ENCODE data around the gene FAM81A.

GRCh38 chr15:59540654-59541053, 102.7 kb downstream of the FAM81A start:
- TF ChIP-seq CTCF (IDR thresholded peaks at IDR 0.05) = no peak
- TF ChIP-seq RORB (CRISPR knock-in tag; IDR thresholded peaks at IDR 0.05) = no peak
- TF ChIP-seq ZNF121 (CRISPR knock-in tag; IDR thresholded peaks at IDR 0.05) = no peak
- TF ChIP-seq HMGXB4 (CRISPR knock-in tag; IDR thresholded peaks at IDR 0.05) = no peak
- no peak for TF ChIP-seq MAX (CRISPR knock-in tag; IDR thresholded peaks at IDR 0.05)
- TF ChIP-seq ETV6 (CRISPR knock-in tag; IDR thresholded peaks at IDR 0.05) = no peak
- TF ChIP-seq ZNF138 (CRISPR knock-in tag; conservative IDR thresholded peaks at IDR 0.05) = no peak
- TF ChIP-seq SP1 (CRISPR knock-in tag; conservative IDR thresholded peaks at IDR 0.05) = no peak
- no peak for TF ChIP-seq ZMAT4 (CRISPR knock-in tag; IDR thresholded peaks at IDR 0.05)
- TF ChIP-seq ZNF232 (CRISPR knock-in tag; IDR thresholded peaks at IDR 0.05) = no peak
- no peak for TF ChIP-seq AFF4 (CRISPR knock-in tag; IDR thresholded peaks at IDR 0.05; ENCODE audit: borderline replicate concordance)
- no peak for TF ChIP-seq ERG (CRISPR knock-in tag; IDR thresholded peaks at IDR 0.05)
- no peak for TF ChIP-seq NR1H2 (CRISPR knock-in tag; IDR thresholded peaks at IDR 0.05)

Data from WTC11 (cell line).